ENCODE measurements around the gene OGDHL.

GRCh38 chr10:49768329-49768728 lies 6.2 kb upstream of the OGDHL start:
- no peak for TF ChIP-seq POLR2A (IDR thresholded peaks at IDR 0.05)
- no peak for TF ChIP-seq CTCF (IDR thresholded peaks at IDR 0.05 in 4 of 5, conservative IDR thresholded peaks at IDR 0.05 in 1 of 5)
